ENCODE measurements around the gene SPEM1.

The SPEM1 gene

DNA sequence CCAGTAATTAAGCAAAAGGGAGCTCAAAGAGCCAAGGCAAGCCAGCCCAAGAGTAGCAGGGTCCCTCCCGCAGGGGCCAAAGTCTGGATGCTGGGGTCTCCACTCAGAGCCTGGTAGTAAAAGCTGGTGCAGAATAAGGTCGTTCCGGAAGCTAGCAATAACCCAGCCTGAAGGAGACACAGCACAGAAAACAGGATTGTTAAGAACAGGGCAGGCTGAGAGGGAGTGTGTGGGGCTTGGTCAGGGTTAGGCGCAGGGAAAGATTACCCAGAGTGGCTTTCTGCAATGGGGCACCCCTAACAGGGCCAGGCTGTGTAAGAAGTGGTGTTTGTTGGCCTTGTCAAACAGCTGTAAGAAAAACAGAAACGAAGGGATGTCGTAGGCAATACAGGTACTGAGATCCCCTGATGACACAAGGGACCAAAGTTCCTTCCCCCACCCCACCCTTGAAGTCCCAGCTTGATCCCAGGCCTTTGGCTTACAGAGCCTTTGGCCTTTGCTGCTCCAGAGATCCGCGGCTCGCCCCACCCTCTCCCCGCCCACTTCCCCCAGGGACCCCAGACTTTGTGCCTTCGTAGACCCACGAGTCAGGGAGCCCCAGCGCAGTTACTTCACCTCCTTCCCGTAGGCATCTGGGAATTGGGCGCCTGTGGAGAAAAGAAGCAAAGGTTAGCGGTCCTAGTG lies 16.9 kb upstream of the SPEM1 start:
- DNase-seq = no peak

DNA sequence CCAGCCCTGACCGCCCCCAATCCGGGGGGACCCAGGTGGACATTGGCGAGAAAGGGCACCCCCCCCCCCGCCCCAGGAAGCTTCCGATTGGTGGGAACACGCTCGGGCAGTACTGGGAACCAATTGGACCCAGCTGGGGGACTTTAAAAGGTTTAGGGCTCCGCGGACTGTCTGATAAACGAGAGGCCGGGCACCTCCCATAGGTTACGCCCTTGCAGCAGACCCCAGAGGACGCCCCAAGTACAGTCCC lies 16.5 kb upstream of the SPEM1 start:
- no peak for DNase-seq

DNA sequence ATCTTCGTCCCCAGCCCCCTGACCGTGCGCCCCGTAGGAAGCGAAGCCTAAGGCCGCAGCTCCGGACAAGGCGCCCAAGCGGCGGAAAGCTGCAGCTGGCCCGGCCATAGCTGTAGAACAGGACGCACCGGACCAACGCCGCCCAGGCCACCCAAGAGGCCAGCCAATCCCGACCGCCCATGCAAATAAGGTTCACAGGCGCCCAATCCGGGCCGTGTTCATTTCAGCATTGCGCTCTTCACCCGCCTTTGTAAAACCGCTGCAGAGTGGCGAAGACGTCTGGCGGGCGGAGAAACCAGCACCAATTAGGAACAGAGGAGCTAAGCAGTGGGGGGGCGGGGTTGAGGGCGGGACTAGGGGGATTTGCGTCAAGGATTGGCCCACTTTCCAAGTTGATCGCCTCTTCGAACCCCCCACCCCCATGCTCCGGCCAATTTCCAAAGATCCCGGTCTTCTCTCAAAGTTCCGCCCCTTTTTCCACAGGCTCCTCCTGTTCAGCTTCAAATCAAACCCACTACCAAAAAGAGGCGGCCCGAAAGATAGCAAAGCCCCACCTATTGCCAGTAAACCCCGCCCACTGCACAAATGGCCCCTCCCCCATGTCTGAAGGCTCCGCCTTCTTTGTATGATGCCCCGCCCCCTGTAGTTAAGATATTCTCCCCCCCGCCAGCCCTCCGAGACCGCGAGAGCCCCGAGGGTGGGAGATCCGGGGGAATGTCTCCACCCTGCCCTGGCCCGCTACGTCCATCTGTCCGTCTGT lies 16.0 kb upstream of the SPEM1 start, which contains the start of gene TMEM256:
TSS of gene TMEM256 (minus strand) at position 121 of the 760 bp plus-strand sequence. CDS start at position 108, 13 bp downstream.
- peak; percentile 66 for DNase-seq

DNA sequence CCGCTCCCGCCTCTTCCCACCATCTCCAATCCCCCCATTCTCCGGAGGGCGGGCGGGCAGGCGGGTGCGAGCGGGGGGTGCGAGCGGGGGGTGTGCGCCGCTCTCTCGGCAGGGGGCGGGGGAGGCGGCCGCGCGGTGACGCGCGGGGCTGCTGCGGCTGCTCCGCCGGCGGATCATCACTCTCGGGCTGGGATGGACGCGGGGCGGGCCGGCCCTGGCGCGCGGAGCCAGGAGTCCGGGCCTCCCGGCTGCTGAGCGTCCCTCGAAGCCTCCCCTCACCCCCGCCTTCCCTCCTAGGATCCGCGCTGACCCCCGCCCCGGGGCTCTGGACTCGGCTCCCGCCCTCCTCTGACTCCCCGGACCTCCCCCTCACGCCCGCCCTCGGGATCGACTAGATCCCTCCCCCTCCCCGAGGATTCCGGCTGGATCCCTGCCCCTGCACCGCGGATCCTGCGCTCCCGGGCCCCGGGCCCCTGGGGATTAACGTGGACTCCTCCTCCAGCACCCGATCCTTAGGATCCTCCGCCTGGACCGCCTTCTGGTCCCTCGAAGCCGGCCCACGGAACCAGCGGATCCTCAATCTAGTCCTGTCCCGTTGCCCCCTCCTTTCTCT lies 15.3 kb upstream of the SPEM1 start:
- DNase-seq = no peak

DNA sequence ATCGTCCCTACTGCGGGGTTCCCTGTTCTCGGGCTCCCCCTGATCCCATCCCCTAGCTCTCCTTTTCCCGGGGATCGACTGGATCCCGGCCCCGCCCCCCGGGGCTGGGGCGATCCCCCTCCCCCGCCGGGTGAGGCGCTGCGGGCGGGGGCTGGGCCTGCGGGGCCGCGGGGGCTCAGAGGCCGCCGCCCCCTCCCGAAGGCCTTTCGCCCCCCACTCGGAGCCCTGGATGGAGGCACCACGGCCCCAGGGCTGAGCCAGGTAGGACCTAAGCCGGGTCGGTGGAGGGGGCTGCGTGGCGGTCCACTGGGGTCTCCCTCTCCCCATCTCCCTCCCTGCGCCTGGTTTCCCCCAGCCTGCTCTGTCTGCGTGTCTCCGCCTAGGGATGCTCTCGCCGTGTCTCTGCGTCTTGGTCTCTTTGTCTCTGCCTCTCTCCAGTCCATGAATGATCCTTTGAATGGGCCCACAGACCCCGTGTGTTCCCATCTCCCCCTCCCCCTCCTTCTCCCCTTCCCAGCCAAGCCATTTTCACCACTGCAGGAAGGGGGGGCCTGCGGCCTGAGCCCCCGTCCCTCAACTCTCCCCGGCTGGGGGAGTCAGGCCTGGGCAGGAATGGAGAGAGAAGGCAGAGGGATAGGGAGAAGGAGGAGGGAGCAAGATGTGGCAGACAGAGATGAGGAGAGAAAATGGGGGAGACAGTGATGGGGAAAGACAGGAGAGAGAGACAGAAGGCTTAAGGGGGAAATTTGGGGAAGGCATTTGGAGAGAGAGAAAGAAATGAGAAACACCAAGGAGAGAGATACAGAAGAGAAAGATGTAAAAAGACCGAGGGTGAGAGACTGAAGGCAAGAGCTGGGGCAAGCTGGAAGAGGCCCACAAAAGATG lies 14.5 kb upstream of the SPEM1 start:
- DNase-seq = no peak

DNA sequence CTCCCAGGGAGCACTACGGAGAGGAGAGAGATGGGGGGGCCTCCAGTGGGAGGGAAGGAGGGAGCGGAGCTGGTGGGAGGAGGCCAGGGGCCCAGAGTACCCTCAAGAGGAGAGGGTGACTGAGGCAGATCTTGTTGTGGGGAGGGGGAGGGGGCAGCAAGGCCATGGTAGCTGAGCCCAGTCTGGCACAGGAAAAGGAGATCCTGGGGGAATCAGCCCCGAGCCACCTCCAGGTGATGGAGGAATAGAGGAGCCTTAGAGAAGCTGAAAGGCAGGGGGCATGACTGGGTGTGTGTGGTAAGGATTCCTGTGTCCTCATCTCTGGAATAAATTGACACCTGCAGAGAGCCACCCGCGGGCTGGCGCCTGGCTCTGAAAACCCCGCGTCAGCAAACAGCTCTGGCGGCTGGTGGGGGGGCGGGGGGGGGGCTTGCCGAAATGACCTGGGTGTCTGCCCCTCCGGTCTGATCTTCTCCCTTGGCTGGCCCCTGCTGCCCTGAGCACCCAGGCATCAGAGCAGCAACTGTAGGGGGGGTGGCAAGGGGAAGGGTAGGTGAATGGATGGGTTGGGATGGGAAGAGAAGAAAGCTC lies 13.8 kb upstream of the SPEM1 start:
- DNase-seq = no peak

DNA sequence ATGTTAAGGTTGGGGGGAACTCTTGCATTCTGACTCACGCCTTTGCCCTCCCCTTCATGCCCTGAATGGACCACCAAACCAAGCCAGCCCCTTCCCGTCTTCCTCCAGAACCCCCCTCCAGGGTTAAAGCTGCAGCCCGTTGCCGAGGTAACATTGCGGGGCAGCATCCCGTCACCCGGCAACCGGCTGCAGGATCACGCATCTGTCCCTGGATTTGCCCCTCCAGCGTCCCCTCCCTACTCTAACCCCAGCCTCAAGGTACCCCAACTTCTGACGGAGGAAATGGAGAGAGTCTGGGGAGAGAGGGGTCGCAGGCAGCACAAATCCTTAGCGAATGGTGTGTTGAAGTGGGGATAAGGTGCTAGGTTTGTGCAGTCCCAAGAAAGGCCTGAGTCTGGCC lies 13.0 kb upstream of the SPEM1 start:
- no peak for DNase-seq

DNA sequence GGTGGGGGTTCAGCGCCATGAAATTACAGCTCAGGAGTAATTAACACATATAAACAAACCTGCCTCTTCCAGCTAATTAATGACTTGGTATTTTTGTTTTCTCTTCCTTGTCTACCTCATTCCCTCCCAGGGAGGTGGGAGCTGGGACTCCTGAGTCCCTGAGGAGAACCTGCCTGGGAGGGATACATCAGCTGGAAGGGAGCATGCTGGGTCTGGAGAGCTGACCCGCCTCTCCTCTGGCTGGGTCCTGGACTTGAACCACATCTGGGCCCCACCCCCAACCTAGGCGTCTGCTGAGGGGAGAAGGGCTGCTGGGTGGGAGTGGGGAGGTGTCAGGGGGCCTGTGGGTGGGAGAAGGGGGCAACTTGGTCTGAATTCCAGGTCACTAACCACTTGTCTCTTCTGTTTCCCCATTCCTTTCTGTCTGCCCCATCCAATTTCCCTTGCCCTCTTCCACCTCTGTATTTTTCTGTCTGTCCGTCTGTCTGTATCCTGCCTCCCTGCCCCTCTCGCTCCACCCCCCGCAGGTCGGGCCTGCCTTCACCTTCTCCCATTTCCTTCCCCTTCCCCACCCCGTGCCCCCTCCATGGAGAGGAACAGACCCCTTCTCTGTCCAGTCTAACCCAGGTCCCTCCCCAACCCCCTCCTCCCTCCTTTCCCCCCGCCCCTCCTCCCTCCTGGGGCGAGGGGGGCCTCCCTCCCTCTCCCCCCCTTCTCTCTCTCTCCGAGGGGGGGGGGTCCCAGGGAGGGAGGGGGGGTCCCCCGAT lies 12.5 kb upstream of the SPEM1 start, which contains the start of gene NLGN2:
TSS of gene NLGN2 (plus strand) at position 361 of the 767 bp plus-strand sequence. CDS start 411 bp downstream, outside the sequence.
- no peak for DNase-seq

DNA sequence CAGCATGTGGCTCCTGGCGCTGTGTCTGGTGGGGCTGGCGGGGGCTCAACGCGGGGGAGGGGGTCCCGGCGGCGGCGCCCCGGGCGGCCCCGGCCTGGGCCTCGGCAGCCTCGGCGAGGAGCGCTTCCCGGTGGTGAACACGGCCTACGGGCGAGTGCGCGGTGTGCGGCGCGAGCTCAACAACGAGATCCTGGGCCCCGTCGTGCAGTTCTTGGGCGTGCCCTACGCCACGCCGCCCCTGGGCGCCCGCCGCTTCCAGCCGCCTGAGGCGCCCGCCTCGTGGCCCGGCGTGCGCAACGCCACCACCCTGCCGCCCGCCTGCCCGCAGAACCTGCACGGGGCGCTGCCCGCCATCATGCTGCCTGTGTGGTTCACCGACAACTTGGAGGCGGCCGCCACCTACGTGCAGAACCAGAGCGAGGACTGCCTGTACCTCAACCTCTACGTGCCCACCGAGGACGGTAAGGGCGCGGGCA lies 11.8 kb upstream of the SPEM1 start:
- DNase-seq = no peak

DNA sequence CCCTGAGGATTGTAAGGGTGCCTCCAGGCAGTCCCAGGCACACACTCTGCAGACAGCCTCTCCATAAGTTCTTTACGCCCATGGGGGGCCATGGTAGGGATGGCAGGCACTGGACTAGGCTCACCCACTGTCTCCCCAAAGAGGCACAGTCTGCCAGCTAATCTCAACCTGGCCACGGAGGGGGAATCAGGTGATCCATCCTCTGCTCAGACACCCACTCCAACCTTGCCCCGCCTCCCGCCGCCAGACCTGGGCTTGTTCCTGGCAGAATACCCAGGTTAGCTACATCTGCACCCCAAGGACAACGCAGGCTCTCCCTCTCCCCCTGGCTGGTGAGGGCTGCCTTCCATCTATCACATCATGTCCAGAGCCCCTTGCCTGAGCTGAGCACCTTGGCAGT lies 11.3 kb upstream of the SPEM1 start:
- no peak for DNase-seq

DNA sequence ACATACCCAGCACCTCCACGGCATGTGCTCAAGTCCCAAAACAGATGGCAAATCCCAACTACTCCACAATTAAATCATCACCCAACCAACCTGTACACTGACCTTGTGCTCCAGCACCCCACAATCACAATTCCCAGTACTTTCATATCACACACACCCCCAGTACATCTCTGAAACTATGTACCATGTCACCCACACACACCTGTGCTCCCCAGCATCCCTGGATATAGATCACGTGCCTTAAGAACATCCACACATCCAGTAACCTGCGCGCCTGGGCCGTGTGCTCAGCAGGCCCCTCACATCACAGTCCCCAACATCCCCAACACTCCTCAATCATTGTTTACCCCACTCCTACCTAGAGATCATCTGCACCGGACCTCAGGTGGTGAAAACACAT lies 10.4 kb upstream of the SPEM1 start:
- no peak for DNase-seq

DNA sequence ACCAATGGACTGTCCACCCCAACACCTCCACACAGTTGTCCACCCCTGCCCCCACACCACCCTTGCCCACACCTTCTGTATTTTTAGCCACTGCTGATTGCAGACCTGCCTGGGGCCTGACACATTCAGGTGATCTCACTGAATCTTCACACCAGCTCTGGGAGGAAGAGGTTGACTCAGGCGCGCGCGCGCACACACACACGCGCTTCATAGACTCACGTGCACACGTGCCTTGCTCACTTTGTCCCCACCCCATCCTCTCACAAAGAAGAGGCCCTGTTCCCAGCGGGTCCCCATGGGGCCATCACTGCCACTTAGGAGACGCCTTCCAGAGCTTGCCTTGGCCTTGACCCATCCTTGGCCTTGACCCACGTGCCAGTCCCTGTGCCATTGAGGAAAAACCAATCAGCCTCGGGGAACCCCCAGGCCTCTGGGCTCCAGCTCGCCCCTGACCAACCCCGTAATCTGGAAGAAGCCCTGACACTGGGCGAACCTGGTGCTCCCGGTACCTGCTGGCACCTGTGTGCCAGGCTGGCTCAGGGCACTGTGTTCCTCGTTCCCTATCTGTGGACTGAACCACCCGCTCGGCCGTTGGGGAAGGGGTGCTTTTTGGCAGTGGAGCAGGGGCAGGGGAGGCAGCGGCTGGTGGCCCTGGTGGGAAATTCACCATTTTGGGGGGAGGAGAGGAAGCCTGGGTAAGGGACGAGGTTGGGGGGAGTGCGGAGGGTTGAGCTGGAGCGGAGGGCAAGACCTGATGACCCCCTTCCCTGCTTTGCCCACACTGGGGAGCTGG lies 9.3 kb upstream of the SPEM1 start:
- no peak for DNase-seq

DNA sequence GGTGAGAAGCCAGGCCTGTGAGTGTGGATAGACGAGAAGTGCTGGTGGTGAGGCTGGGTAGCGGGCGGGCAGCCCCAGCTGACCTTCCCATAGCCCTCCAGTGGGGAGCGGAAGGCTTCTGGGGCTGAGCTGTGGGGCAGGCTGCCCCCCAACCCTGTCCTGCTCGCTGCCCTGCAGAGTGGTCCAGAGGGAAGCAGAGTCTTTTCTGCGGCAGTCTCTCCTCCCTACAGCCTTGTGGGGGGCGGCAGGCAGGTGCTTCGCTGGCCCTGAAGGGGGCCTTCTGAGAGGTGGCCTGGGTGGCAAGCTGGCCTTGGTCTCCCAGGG lies 8.7 kb upstream of the SPEM1 start:
- DNase-seq = no peak

DNA sequence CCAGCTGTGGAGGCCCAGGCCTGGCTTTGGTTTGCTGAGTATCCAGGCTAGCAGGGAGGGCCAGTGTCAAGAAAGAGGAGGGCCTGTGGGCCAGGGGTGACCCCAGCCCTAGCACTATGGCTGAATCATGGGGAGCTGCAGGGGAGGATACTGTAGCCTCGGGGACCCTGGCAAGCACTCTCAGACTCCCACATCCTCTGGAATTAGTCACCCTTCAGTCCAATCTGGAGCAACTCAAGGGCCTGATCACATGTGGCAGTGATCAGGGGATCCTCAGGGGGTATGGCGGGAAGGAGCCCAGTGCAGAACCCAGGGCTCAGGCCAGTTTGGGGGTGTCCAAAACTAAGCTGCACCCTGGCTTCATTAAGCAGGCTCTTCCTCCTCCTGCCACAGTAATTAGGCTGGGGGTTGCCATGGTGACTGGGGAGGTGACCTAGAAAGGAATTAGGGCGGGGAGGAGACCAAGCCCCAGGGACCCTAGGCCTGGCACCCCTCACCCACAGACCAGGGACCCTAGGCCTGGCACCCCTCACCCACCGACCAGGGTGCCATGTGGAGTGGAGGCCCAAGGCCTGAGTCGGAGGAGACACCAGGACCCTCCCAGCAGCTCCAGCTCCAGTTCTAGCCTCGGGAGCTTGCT lies 6.7 kb upstream of the SPEM1 start:
- no peak for DNase-seq

DNA sequence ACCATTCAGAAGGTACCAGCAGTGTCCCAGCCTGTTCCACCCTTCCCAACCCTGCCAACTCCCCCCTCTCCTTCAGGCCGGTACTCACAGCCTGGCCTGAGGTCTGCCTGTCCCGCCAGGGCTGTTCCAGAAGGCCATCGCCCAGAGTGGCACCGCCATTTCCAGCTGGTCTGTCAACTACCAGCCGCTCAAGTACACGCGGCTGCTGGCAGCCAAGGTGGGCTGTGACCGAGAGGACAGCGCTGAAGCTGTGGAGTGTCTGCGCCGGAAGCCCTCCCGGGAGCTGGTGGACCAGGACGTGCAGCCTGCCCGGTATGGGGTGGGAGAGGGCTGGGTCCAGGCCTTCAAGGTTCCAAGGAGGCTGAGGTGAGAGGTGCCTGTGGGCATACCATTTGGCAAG lies 5.3 kb upstream of the SPEM1 start:
- DNase-seq = no peak

DNA sequence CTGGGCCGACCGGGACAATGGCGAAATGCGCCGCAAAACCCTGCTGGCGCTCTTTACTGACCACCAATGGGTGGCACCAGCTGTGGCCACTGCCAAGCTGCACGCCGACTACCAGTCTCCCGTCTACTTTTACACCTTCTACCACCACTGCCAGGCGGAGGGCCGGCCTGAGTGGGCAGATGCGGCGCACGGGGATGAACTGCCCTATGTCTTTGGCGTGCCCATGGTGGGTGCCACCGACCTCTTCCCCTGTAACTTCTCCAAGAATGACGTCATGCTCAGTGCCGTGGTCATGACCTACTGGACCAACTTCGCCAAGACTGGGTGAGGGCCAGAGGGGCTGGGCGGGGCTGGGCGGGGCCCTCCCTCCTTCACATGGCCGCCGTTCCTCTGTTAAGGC lies 4.3 kb upstream of the SPEM1 start:
- no peak for DNase-seq

DNA sequence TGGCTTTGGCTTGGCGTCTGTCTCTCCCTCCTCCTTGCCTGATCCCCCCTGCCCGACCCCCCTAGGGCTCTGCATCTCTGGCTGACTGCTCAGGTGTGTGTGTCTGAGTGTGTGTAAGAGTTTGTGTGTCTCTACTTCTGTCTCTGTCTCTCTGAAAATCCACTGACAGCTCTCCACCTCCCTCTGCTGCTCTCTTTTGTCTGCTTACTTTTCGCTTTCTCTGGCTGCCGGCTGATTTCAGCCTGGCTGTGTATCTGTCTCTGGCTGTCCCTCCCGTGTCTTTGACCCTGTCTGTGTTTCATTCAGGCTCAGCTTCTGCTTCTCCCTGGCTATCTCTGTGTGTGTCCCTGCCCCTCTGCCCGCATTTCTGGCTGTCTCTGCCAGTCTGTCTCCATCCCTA lies 3.8 kb upstream of the SPEM1 start:
- no peak for DNase-seq

DNA sequence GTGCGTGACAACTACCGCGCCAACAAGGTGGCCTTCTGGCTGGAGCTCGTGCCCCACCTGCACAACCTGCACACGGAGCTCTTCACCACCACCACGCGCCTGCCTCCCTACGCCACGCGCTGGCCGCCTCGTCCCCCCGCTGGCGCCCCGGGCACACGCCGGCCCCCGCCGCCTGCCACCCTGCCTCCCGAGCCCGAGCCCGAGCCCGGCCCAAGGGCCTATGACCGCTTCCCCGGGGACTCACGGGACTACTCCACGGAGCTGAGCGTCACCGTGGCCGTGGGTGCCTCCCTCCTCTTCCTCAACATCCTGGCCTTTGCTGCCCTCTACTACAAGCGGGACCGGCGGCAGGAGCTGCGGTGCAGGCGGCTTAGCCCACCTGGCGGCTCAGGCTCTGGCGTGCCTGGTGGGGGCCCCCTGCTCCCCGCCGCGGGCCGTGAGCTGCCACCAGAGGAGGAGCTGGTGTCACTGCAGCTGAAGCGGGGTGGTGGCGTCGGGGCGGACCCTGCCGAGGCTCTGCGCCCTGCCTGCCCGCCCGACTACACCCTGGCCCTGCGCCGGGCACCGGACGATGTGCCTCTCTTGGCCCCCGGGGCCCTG lies 3.0 kb upstream of the SPEM1 start:
- DNase-seq = no peak

DNA sequence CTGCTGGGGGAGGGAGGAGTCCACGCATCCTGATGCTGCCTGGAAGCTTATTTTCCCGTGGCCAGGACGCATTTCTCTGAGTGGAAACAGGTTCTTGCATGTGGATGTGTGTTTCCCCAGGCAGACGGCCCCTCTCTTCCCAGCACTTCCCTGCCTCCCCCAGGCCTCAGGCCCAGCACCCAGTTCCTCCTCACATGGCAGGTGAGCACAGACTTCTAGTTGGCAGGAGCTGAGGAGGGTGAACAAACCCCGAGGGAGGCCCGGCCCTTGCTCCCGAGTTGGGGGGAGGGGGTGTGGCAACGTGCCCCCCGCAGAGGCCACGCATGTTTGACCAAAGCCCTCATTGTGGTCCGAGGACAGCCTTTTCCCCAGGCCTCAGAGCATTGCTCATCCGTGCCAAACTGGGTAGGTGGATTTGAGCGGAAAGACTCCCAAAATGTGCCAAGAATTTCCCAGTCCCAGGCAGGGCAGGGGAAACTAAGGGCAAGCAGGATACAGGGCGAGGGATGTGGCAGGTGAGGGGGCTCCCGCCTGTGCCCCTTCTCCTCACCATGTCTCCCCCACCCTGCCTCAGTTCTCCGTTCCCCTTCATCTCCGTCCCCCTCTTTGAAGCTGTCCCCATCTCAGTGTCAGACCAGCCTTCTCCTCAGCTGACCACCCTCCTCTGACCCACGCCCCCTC lies 1.5 kb upstream of the SPEM1 start:
- no peak for DNase-seq

DNA sequence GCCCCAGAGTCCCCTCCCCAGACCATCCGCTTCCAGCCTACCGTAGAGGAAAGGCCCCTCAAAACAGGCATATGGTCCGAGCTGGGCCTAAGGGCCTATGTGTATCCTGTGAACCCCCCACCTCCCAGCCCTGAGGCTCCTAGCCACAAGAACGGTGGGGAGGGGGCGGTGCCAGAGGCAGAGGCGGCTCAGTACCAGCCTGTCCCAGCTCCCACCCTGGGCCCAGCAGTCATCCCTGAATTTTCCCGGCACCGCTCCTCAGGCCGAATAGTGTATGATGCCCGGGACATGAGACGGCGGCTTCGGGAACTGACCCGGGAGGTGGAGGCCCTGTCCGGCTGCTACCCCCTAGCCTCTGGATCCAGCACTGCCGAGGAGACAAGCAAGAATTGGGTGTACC lies 1.1 kb downstream of the SPEM1 start:
- no peak for DNase-seq
